GM19438 (cell line): ENCODE data around the gene GPR18.
A peak's percentile ranks its signal among the peaks of the same experiment; 100 is the strongest.
"Not testable (repeated sequence)": the region's sequence is repeated elsewhere in the genome, so short reads cannot be mapped to it uniquely, and the experiment has no call there.

Experiments
- ATAC-seq: cut with Tn5 transposase; IDR thresholded peaks from one replicate; pipeline ENCODE4 v1.9.1; 2021; ENCODE audit warnings: low read depth; ENCODE audit not compliant: unreplicated experiment

GPR18 gene

GRCh38 chr13:99268822-99269221, 10.6 kb upstream of the GPR18 start:
- no peak for ATAC-seq

GRCh38 chr13:99267927-99268326, 9.7 kb upstream of the GPR18 start:
- no peak for ATAC-seq

- no peak for ATAC-seq
These were observed 8.6 kb upstream of the GPR18 start for GRCh38 chr13:99266827-99267226.

- ATAC-seq = no peak
These were observed 7.7 kb upstream of the GPR18 start for GRCh38 chr13:99265821-99266426.

- ATAC-seq = no peak
These were observed 7.1 kb upstream of the GPR18 start for GRCh38 chr13:99265162-99265800.

GRCh38 chr13:99264051-99264450, 5.9 kb upstream of the GPR18 start:
- no peak for ATAC-seq

- ATAC-seq = no peak
These were observed 5.1 kb upstream of the GPR18 start for GRCh38 chr13:99263126-99263785.

GRCh38 chr13:99261059-99261458, 2.9 kb upstream of the GPR18 start:
- ATAC-seq = no peak

- no peak for ATAC-seq
These were observed 2.0 kb upstream of the GPR18 start for GRCh38 chr13:99260216-99260615.

- ATAC-seq = peak; percentile 52
These were observed 767 bp upstream of the GPR18 start for GRCh38 chr13:99258946-99259345.

GRCh38 chr13:99257291-99257690, 888 bp downstream of the GPR18 start:
- ATAC-seq = no peak

- ATAC-seq = no peak
These were observed 1.5 kb downstream of the GPR18 start for GRCh38 chr13:99256709-99257108.

- ATAC-seq = no peak
These were observed 1.9 kb downstream of the GPR18 start for GRCh38 chr13:99256283-99256682.

- ATAC-seq = no peak
These were observed 2.9 kb downstream of the GPR18 start for GRCh38 chr13:99255271-99255670.

GRCh38 chr13:99254830-99255229, 3.3 kb downstream of the GPR18 start:
- ATAC-seq = no peak

GRCh38 chr13:99251921-99252320, 6.3 kb downstream of the GPR18 start:
- ATAC-seq = no peak

- ATAC-seq = no peak
These were observed 7.0 kb downstream of the GPR18 start for GRCh38 chr13:99250982-99251825.

GRCh38 chr13:99249606-99250005, 8.6 kb downstream of the GPR18 start:
- ATAC-seq = not testable (repeated sequence)

GRCh38 chr13:99249178-99249577, 9.0 kb downstream of the GPR18 start:
- ATAC-seq = not testable (repeated sequence)

GRCh38 chr13:99246100-99246499, 12.1 kb downstream of the GPR18 start:
- ATAC-seq = no peak
